AG09309 (cell line): Measurements from ENCODE around the gene EVI2B.

ENCODE experiments used
- DNase-seq: peaks from one replicate; pipeline ENCODE4 v3.0.0-alpha.2; 2010; ENCODE audit warnings: low read depth
- H3K4me3 ChIP-seq: 2 replicates; pipeline ENCODE4 v1.5.1; 2011; ENCODE audit warnings: mild to moderate bottlenecking, low read depth, low read length, moderate library complexity; ENCODE audit not compliant: control insufficient read depth
- CTCF ChIP-seq: IDR thresholded peaks from 2 replicates; pipeline ENCODE4 v1.5.1; 2011; ENCODE audit warnings: mild to moderate bottlenecking, low read depth, low read length, inconsistent platforms; ENCODE audit not compliant: insufficient read depth, control insufficient read depth; ENCODE audit errors: missing control alignments

The EVI2B gene

GRCh38 chr17:31311526-31311925 is 2.3 kb downstream of the EVI2B start:
- H3K4me3 ChIP-seq: no peak overlapping the region
- no peak for DNase-seq
- TF ChIP-seq CTCF: no peak

GRCh38 chr17:31310886-31311285 is 3.0 kb downstream of the EVI2B start:
- no peak for TF ChIP-seq CTCF
- no peak overlapping the region for H3K4me3 ChIP-seq
- DNase-seq: no peak

GRCh38 chr17:31310260-31310659 is 3.6 kb downstream of the EVI2B start:
- no peak for DNase-seq
- TF ChIP-seq CTCF: no peak
- no peak overlapping the region for H3K4me3 ChIP-seq

GRCh38 chr17:31309556-31309955 is 4.3 kb downstream of the EVI2B start:
- no peak for TF ChIP-seq CTCF
- DNase-seq: no peak
- no peak overlapping the region for H3K4me3 ChIP-seq

- DNase-seq: no peak
- H3K4me3 ChIP-seq: no peak overlapping the region
- TF ChIP-seq CTCF: no peak
These were observed 5.2 kb downstream of the EVI2B start for GRCh38 chr17:31308372-31309334.

- H3K4me3 ChIP-seq: no peak overlapping the region
- DNase-seq: no peak
- TF ChIP-seq CTCF: no peak
These were observed 6.2 kb downstream of the EVI2B start for GRCh38 chr17:31307640-31308039.

GRCh38 chr17:31299624-31300023 is 14.2 kb downstream of the EVI2B start:
- H3K4me3 ChIP-seq: no peak overlapping the region
- TF ChIP-seq CTCF: no peak
- no peak for DNase-seq
